Bronchial epithelial cell (primary cell): ENCODE data around the gene DEF6. TPM values are rescaled to one million over a fixed set of nuclear protein-coding genes. Genes with fewer than 3 reads are reported as not detected.
A peak's percentile ranks its signal among the peaks of the same experiment; 100 is the strongest.

Source experiments
- DNase-seq: peaks from one replicate; pipeline ENCODE4 v3.0.0-alpha.2; 2010; ENCODE audit warnings: low read depth
- FAIRE-seq: peaks from 2 replicates; lab custom pipeline; 2011; peaks lifted over from hg19 to GRCh38; lab: Jason Lieb, UNC
- H3K27me3 ChIP-seq: 2 replicates; pipeline ENCODE4 v1.5.1; 2011; ENCODE audit warnings: low read length; ENCODE audit not compliant: control insufficient read depth, insufficient read depth
- H3K36me3 ChIP-seq: 2 replicates; pipeline ENCODE4 v1.5.1; 2011; ENCODE audit warnings: low read length; ENCODE audit not compliant: control insufficient read depth, insufficient read depth
- H3K4me3 ChIP-seq: 2 replicates; pipeline ENCODE4 v1.5.1; 2011; ENCODE audit warnings: mild to moderate bottlenecking, low read depth, low read length, control low read depth
- total RNA-seq: library from RNA; depleted of rRNA; stranded (reverse); fragments of >200 nt; gene quantifications from 2 replicates; pipeline ENCODE4 v1.2.1, GENCODE V29; 2014
- TF ChIP-seq, protein P1 (sequence below): IDR thresholded peaks from 2 replicates; pipeline ENCODE4 v1.5.1; 2011; ENCODE audit warnings: mild to moderate bottlenecking, moderate library complexity, low read length, control low read depth, inconsistent platforms; ENCODE audit not compliant: insufficient read depth, severe bottlenecking

Gene DEF6
- total RNA-seq, 1 donor from 2014 or later, result 25.0 TPM

DNA sequence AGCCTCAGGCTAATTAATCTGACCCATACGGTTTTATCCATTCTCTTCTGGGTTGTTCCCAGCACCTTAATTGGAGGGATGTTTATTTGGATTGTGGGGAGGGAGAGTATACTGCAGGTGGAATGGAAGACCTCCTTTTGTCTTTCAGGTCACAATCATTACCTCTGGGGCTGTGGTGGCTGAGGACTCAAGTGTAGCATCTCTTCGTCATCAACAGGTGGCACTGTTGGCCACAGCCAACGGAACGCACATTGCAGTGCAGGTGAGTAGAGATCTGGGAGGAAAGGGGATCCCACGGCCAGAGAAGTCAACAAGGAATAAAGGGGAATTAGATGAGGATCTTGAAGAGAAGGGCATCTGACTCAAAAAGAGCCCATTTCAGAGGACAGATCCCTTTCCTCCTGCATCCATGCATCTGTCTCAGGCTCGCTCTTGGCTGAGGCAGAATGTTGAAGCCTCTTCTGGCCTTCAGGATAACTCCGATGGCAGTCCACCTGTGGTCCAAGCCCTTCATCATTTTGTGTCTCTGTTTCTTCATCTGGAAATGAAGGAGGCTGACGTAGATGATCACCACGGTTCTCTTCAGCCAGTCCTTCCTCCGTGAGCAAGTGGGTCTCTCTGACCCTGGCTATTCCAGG, 3.2 kb upstream of the DEF6 start:
- peak; percentile 60 for FAIRE-seq

GRCh38 chr6:35295036-35295435, 2.6 kb upstream of the DEF6 start:
- Histone ChIP-seq H3K36me3 (peaks cover 7% of the 10 kb centered on the region), H3K27me3 (no peaks in the 10 kb centered on the region), H3K4me3 (no peak overlapping the region)
- TF ChIP-seq, protein P1, sequence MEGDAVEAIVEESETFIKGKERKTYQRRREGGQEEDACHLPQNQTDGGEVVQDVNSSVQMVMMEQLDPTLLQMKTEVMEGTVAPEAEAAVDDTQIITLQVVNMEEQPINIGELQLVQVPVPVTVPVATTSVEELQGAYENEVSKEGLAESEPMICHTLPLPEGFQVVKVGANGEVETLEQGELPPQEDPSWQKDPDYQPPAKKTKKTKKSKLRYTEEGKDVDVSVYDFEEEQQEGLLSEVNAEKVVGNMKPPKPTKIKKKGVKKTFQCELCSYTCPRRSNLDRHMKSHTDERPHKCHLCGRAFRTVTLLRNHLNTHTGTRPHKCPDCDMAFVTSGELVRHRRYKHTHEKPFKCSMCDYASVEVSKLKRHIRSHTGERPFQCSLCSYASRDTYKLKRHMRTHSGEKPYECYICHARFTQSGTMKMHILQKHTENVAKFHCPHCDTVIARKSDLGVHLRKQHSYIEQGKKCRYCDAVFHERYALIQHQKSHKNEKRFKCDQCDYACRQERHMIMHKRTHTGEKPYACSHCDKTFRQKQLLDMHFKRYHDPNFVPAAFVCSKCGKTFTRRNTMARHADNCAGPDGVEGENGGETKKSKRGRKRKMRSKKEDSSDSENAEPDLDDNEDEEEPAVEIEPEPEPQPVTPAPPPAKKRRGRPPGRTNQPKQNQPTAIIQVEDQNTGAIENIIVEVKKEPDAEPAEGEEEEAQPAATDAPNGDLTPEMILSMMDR, result no peak
- FAIRE-seq, result no peak
- DNase-seq, result no peak

More for the DNA sequence above, 3.2 kb upstream of the DEF6 start:
- no peaks in the 10 kb centered on the region for H3K27me3 ChIP-seq
- H3K36me3 ChIP-seq, result peaks cover 7% of the 10 kb centered on the region
- no peak overlapping the region for H3K4me3 ChIP-seq
- TF ChIP-seq, protein P1, result peak; percentile 83
- peak; percentile 51 for DNase-seq

- Histone ChIP-seq H3K36me3 (peaks cover 7% of the 10 kb centered on the region), H3K27me3 (no peaks in the 10 kb centered on the region), H3K4me3 (no peak overlapping the region)
- FAIRE-seq (no peak), DNase-seq (no peak)
- TF ChIP-seq, protein P1, result no peak
Observed at GRCh38 chr6:35295521-35296315, 1.9 kb upstream of the DEF6 start.

DNA sequence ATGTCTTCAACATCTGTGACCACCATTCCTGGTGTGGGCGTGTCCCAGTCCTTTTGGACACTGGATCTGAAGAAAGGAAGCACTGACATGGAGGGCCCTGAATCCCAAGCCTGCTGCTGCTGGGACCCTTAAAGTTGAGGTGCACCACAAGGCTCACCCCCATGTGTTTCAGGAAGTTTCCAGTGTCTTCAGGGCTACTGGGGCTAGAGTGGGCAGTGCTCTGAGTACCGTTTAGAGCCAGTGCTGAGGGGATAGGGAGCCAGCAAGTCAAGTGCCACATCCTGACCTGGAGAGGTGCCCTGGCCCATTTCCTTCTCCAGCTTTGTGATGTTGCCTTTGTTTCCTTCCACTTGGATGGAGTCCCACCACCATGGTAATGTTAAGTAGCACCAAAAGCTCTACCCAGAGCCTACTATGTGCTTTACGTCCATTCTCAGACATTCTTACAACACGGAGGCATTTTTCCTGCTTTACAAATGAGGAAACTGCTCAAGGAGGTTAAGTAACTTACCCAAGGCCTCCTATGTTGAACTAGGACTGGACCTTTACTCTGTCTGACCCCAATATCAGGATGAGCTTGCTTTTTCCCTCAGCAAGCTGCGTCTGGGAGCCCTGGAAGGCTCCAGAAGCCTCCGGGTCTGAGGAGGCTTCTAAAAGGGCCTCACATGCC, 552 bp upstream of the DEF6 start:
- Histone ChIP-seq H3K27me3 (no peaks in the 10 kb centered on the region), H3K36me3 (peaks cover 7% of the 10 kb centered on the region), H3K4me3 (no peak overlapping the region)
- FAIRE-seq (no peak), DNase-seq (no peak)
- TF ChIP-seq, protein P1, result no peak

- peaks cover 7% of the 10 kb centered on the region for H3K36me3 ChIP-seq
- H3K4me3 ChIP-seq, result peak overlapping the region; percentile 57
- TF ChIP-seq, protein P1, result no peak
- FAIRE-seq, result no peak
- no peak for DNase-seq
- no peaks in the 10 kb centered on the region for H3K27me3 ChIP-seq
Observed at GRCh38 chr6:35298625-35299140, 1.1 kb downstream of the DEF6 start.
